HG03469 (cell line): Measurements from ENCODE around the gene APOBEC3B.
"Not testable (repeated sequence)": the region's sequence is repeated elsewhere in the genome, so short reads cannot be mapped to it uniquely, and the experiment has no call there.

ENCODE experiments used
- ATAC-seq: cut with Tn5 transposase; IDR thresholded peaks from one replicate; pipeline ENCODE4 v1.9.1; 2021; ENCODE audit warnings: mild to moderate bottlenecking, moderate library complexity, moderate number of reproducible peaks; ENCODE audit not compliant: unreplicated experiment

APOBEC3B gene

DNA sequence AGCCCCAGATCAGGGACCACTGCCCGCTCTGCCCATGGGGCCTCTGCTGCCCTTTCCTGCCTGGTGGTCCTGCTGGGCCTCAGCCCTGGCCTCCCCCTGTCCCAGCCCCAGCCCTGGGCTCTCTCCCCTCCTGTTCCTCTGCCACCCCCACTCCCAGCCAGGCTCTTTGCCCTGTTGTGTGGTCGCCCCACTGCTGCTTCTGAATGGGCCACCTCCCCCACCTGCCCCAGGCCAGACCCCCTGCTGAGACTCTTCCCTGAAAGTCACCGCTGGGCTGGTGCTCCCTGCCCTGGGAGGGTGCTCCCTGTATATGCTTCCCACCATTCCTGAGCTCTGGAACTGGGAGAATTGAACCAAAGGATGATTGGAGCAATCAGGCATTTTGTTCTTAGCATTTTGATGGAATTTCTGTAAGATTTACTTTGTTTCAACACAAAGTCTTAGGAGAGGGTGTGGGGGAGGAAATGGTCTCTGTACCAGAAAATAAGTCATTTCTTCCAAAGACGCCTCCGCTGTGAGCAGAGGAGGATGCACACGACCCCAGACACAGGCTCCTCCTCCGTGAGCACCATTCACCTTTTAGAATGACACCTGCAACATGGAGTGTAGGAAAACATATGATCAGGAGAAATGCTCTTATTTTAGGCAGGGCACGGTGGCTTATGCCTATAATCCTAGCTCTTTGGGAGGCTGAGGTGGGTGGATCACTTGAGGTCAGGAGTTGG lies 5.2 kb downstream of the APOBEC3B start:
- ATAC-seq, result no peak

- no peak for ATAC-seq
These were observed 7.3 kb downstream of the APOBEC3B start for GRCh38 chr22:38989466-38989865.

- not testable (repeated sequence) for ATAC-seq
These were observed 10.8 kb downstream of the APOBEC3B start for GRCh38 chr22:38992871-38993371.

DNA sequence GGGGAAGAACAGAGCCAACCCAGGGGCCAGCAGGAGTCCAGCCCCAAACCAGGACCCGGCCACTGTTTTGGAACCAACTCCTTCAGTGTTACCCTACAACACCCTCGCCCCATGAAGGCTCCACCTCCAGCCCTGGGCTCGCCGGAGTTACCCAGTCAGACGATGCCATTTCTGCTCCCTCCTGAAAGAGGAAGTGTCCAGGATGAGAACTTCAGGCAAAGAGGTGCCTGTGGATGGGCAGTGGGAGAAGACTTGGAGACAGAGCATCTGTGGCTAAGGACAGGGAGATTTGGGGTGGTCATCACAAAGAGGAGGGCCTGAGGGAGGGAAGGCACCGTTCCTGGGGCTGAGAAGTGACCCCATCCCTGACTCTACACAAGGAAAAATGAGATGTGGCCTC lies 14.0 kb downstream of the APOBEC3B start:
- no peak for ATAC-seq

GRCh38 chr22:38997518-38997917 lies 15.4 kb downstream of the APOBEC3B start:
- no peak for ATAC-seq

DNA sequence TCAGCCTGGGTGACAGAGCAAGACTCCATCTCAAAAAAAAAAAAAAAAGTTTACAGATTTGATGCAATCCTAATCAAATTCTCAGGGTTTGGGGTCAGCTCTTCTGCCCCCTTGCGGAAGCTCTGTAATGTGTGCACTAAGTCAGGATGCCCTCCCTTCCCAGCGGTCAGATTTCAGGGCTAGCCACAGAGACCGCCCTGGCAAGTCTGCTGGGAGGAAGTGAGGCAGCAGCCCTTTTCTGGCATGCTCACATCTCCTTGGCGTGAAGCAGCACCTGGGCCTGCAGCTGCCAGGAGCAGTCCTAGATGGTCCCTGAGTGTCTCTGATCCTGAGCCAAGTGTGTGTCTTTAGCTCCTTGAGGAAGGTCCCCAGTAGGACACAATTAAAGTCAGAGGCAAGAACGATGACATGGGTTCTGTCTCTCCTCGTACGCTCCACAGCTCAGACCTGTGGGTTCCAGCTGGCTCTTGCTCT lies 21.1 kb downstream of the APOBEC3B start:
- no peak for ATAC-seq

- no peak for ATAC-seq
These were observed 25.0 kb downstream of the APOBEC3B start for GRCh38 chr22:39007177-39007576.

- ATAC-seq, result not testable (repeated sequence)
These were observed 26.2 kb downstream of the APOBEC3B start for GRCh38 chr22:39008271-39008850.

GRCh38 chr22:39010946-39011345 lies 28.8 kb downstream of the APOBEC3B start:
- ATAC-seq, result no peak

DNA sequence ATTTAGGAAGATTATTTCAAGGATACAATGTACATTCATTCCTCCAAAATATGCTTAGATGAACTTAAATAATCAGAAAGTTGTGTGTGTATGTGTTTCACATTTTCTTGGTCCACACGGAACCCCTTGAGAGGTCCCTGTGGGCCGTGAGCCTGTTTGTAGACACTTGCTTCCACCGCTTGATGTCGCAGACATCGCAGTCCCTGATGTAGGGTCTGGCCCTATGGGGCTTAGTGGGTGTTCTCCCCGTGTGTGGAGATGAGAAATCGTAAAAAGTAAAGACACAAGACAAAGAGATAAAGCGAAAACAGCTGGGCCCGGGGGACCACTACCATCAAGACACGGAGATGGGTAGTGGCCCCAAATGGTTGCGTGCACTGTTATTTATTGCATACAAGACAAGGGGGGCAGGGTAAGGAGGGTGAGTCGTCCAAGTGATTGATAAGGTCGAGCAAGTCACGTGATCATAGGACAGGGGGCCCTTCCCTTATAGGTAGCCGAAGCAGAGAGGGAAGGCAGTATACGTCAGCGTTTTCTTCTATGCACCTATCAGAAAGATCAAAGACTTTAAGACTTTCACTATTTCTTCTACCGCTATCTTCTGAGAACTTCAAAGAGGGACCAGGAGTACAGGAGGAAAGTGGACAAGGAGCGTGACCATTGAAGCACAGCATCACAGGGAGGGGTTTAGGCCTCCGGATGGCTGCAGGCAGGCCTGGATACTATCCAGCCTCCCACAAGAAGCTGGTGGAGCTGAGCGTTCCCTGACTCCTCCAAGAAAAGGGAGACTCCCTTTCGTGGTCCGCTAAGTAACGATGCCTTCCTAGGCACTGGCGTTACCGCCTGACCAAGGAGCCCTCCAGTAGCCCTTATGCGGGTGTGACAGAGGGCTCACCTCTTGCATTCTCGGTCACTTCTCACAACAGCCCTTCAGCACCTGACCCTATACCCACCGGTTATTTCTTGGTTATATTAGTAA lies 30.7 kb downstream of the APOBEC3B start:
- no peak for ATAC-seq

GRCh38 chr22:39013561-39013941 lies 31.4 kb downstream of the APOBEC3B start:
- not testable (repeated sequence) for ATAC-seq

DNA sequence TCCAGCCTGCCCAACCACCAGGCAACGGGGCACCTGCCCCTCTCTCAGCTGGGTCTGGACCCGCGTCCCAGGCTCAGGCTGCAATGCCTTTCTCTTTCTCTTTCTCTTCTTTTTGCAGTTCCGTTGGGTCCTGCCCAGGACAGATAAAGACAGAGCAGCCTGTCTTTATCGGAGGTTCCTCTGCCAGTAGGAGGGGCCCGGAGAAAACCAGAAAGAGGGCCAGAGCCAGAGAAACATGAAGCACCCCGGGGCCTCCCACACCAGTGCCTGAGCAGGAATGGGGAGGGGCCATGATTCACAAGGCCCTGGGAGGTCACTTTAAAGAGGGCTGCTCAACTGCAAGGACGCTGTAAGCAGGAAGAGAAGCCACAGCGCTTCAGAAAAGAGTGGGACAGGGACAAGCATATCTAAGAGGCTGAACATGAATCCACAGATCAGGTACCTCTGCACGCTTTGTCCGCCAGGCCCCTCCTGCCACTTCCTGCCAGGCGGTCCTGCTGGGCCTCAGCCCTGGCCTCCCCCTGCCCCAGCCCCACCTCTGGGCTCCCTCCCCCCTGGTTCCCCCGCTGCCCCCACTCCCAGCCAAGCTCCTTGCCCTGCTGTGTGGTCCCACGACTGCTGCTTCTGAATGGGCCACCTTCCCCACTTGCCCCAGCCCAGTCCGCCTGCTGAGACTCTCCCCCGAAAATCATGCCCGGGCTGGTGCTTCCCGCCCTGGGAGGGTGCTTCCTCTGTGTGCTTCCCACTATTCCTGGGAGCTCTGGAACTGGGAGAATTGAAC lies 32.0 kb downstream of the APOBEC3B start, which contains the start of gene APOBEC3C:
Gene APOBEC3C (plus strand): TSS at position 316 of the 781 bp plus-strand sequence. CDS start 106 bp downstream, at position 422.
- no peak for ATAC-seq

DNA sequence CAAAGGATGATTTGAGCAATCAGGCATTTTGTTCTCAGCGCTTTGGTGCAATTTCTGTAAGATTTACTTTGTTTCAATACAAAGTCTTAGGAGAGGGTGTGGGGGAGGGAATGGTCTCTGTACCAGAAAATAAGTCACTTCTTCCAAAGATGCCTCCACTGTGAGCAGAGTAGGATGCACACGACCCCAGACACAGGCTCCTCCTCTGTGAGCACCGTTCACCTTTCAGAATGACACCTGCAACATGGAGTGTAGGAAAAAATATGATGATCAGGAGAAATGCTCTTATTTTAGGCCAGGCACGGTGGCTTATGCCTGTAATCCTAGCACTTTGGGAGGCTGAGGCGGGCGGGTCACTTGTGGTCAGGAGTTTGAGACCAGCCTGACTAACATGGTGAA lies 32.6 kb downstream of the APOBEC3B start:
- ATAC-seq, result not testable (repeated sequence)

DNA sequence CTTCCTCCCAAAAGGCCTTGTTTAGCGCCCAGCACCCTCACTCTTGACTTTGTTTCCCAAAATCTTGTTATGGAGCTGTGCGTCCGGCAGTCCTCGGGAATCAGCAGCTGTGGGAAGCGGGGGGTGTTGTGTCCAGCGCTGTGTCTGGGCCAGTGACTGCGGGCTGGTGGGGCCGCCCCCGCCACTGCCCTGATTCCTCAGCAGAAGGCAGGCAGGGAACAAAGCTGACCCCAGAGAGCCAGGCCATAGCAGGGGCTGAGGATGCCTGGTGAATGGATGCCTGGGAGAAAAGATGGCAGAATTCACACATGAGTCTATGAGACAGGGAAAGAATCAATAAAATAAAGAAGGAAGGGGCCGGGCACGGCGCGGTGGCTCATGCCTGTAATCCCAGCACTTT lies 34.4 kb downstream of the APOBEC3B start:
- ATAC-seq, result no peak

DNA sequence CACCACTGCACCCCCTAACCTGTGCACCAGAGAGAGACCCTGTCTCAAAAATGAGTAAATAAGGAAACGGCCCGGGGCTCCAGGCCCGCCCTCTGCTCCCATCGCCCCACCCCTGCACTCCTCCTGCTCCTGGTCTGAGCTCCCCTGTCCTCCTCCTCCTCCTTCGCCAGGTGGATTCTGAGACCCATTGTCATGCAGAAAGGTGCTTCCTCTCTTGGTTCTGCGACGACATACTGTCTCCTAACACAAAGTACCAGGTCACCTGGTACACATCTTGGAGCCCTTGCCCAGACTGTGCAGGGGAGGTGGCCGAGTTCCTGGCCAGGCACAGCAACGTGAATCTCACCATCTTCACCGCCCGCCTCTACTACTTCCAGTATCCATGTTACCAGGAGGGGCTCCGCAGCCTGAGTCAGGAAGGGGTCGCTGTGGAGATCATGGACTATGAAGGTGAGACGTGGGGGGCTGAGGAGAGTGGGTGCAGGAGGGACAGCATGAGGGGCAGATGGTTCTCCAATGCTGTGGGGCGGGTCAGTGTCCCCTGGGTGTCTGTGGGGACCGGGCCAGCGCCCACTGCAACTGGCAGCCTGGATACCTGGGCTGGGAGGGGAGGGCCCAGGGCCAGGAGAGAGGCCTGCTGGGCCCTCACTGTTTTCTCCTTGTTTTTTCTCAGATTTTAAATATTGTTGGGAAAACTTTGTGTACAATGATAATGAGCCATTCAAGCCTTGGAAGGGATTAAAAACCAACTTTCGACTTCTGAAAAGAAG lies 35.6 kb downstream of the APOBEC3B start:
- ATAC-seq, result no peak

- not testable (repeated sequence) for ATAC-seq
These were observed 38.0 kb downstream of the APOBEC3B start for GRCh38 chr22:39020021-39020651.

DNA sequence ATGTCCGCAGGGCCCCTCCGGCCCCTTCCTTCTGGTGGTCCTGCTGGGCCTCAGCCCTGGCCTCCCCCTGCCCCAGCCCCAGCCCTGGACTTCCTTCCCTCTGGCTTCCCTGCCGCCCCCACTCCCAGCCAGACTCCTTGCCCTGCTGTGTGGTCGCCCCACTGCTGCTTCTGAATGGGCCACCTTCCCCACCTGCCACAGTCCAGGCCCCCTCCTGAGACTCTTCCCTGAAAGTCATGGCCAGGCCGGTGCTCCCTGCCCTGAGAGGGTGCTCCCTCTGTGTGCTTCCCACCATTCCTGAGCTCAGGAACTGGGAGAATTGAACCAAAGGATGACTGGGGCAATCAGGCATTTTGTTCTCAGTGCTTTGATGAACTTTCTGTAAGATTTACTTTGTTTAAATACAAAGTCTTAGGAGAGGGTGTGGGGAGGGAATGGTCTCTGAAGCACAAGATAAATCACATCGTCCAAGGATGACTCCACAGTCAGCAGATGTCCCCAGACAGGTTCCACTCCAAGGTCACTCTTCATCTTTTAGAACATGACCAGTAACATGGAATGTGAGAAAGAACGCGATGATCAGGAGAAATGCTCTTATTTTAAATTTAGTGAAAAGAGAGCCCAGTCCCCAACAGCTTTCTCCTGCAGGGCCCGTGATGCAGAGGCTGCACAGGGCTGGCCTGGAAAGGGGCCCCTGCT lies 39.6 kb downstream of the APOBEC3B start:
- no peak for ATAC-seq

GRCh38 chr22:39024519-39025308 lies 42.6 kb downstream of the APOBEC3B start:
- ATAC-seq, result no peak
